Activated effector memory CD4-positive, alpha-beta T cell treated with Interleukin-2 at 50 U/mL for 16 hours (primary cell): ENCODE measurements around the gene MRPS25.
"Not testable (repeated sequence)": the region's sequence is repeated elsewhere in the genome, so short reads cannot be mapped to it uniquely, and the experiment has no call there.

Source experiments
- DNase-seq: peaks from one replicate; pipeline ENCODE4 v3.0.0-alpha.2; 2020

The MRPS25 gene

GRCh38 chr3:15042936-15043335 is 22.2 kb downstream of the MRPS25 start:
- no peak for DNase-seq

- DNase-seq: no peak
Measured at GRCh38 chr3:15041950-15042349, 23.2 kb downstream of the MRPS25 start.

- DNase-seq: no peak
Measured at GRCh38 chr3:15040844-15041243, 24.3 kb downstream of the MRPS25 start.

DNA sequence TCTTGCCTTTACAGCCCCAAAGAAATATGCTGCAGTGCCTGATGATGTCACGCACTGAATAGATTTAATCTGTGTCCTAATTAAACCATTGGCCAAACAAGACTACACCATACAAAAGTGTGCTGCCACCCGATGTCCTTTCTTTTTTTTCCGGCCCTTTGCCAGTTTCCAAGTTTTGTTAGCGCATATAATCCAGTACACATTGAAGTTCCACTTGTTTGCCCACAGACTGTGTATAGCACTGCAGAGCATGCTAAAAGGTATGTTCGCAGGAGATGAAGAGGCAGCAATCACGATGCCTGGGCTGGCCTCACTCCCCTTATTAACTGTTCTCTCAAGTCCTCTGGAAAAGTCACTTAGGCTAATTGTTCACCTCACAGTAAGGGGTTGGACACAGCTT is 26.8 kb downstream of the MRPS25 start:
- no peak for DNase-seq

DNA sequence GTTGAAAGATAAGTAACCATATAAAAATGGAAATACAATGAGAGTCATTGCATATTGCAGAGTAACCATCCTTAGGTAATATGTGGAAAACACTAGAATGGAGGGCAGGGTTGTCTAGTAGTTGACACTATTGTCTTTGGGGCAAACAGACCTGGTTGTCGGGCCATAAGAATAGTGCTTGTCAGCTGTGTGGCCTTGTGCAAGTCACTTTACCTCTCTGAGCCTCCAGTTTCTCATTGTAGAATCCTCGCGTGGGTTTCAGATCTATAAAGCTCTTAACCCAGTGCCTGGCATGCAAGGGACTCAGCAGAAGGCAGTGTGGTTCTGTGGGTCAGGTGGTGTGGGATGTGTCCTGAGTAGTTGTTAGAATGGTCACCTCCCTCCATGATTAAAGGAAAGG is 32.0 kb downstream of the MRPS25 start:
- no peak for DNase-seq

- DNase-seq: no peak
Measured at GRCh38 chr3:15032650-15033049, 32.5 kb downstream of the MRPS25 start.

GRCh38 chr3:15029625-15030024 is 35.5 kb downstream of the MRPS25 start:
- DNase-seq: no peak

DNA sequence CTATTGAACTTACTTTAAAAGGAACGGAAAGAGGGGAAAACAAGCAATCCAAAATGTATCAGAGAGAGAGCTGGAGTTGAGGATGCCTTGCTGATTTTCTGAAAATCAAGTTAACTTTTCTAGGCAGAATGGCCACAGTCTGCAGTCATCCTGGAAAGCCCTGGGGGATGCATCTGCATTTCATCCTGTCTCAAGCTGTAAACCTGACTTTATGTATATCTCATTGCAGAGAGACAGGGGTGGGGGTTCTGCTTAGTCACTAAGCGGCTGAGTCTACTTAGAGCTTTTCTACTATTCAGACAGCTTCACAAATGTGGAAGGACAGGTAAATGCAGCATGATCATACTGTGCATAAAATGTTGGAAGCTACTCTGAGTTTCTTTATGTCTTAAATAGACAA is 41.4 kb downstream of the MRPS25 start:
- DNase-seq: no peak

DNA sequence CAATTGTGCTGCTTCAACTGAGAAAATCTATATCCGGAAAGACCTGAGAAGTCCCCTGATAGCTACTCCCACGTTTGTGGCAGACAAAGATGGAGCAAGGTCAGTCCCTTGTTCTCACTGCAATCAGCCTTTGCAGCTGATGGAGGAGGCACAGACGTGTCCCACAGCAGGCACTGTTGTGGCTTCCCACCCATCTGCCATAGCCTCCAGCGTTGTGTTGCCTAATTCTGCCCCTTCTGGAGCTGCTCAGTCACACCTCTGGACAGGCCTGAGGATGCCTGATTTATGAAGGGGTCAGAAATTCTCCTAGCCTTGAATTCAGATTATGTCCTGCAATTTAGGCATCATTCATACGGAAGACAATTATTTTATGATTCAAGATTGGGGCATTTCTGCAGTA is 41.9 kb downstream of the MRPS25 start:
- no peak for DNase-seq

- no peak for DNase-seq
Measured at GRCh38 chr3:15017191-15017590, 47.9 kb downstream of the MRPS25 start.

DNA sequence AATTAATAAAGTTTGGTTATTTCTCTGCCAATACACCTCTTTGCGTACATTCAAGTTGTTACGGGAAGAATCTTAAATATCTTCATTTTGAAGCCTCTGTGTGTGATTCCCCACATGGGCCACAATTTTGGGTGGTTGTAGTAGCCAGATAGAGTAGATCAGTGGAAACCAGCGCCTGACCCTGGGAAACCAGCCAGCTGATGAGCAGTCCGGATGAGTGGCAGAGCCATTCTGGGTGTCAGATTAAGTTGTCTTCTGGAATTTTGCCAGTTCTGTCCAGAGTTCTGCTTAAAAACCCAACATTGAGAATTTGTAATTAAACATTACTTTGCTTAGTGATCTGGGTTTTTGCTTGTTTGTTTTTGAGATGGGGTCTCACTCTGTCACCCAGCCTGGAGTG is 49.7 kb downstream of the MRPS25 start:
- no peak for DNase-seq

GRCh38 chr3:15014606-15015328 is 50.3 kb downstream of the MRPS25 start:
- no peak for DNase-seq

DNA sequence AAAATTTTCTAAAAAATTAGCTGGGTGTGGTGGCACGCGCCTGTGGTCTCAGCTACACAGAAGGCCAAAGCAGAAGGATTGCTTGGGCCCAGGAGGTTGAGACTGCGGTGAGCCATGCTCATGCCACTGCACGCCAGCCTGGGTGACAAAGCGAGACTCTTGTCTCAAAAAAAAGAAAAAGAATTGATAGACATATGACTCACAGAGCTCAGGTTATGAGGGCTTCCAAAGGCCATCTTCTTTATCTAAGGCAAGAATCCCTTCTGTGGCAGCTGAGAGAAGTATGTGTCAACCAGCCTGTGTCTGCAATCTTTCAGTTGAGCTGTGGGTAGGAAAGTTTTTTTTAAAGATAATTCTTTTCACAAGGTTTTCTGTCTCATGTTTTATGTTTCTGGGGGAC is 53.9 kb downstream of the MRPS25 start:
- no peak for DNase-seq

- no peak for DNase-seq
Measured at GRCh38 chr3:15010664-15011063, 54.5 kb downstream of the MRPS25 start.

- DNase-seq: no peak
Measured at GRCh38 chr3:15009167-15009566, 55.9 kb downstream of the MRPS25 start.

DNA sequence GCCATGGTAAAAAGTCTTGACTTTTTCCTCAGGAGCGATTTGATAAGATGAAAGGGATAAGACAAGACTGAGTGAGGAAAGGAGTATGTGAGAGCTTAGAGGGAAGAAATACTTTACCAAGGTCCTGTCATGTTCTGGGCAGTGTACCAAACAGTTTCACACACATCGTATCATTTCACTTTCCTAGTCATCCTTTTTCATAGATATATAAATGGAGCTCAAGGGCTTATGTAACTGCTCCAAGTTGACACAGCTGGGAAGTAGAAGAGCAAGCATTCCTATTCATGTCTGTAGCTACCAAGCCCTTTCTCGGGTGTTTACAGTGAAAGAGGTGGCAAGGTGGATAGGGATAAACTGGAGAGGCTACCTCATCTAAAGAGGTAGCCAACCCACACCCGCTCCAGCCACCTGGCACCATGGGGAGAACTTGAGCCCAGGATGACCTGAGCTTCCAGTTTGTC is 57.4 kb downstream of the MRPS25 start:
- DNase-seq: no peak

- DNase-seq: not testable (repeated sequence)
Measured at GRCh38 chr3:14999182-14999581, 65.9 kb downstream of the MRPS25 start.
